NCI-H2196 (cell line): ENCODE measurements around the gene TMEM250.
"Not testable (repeated sequence)": the region's sequence is repeated elsewhere in the genome, so short reads cannot be mapped to it uniquely, and the experiment has no call there.

Experiments used
- DNase-seq: peaks from one replicate; lab custom pipeline; 2025; ENCODE audit not compliant: unreplicated experiment; lab: John Stamatoyannopoulos, UW

TMEM250 gene

GRCh38 chr9:136118320-136119060 lies at the start of gene TMEM250:
Gene TMEM250, minus strand, starts transcription at chr9:136118875. Its CDS starts 1,975 bp downstream, at chr9:136116900.
- DNase-seq, result peak; percentile 98

GRCh38 chr9:136163248-136163850 lies 44.7 kb upstream of the TMEM250 start:
- no peak for DNase-seq

GRCh38 chr9:136160995-136161610 lies 42.4 kb upstream of the TMEM250 start:
- no peak for DNase-seq

DNA sequence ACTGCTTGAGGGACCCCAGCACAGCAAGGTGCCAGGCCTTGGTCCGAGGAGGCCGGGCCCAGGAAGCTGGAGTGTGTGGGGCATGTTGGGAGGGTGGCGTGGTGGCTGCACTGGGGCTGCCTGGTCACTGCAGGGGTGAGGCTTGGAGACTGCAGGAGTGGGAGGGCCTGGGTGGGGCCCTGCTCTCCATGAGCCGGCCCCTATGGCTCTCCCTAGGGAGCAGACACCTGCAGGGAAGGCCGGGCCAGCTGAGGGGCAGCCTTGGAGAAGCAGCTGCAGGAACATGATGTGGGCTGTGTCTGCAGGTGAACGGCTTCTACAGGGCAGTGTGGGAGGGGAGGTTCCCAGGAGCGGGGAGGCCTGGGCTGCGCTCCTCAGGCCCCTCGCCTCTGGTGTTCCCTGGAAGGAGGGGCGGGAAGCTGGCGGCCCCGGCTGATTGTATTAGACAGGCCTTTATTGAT lies 41.7 kb upstream of the TMEM250 start:
- peak; percentile 51 for DNase-seq

- DNase-seq, result no peak
These were observed 41.2 kb upstream of the TMEM250 start for GRCh38 chr9:136159851-136160250.

DNA sequence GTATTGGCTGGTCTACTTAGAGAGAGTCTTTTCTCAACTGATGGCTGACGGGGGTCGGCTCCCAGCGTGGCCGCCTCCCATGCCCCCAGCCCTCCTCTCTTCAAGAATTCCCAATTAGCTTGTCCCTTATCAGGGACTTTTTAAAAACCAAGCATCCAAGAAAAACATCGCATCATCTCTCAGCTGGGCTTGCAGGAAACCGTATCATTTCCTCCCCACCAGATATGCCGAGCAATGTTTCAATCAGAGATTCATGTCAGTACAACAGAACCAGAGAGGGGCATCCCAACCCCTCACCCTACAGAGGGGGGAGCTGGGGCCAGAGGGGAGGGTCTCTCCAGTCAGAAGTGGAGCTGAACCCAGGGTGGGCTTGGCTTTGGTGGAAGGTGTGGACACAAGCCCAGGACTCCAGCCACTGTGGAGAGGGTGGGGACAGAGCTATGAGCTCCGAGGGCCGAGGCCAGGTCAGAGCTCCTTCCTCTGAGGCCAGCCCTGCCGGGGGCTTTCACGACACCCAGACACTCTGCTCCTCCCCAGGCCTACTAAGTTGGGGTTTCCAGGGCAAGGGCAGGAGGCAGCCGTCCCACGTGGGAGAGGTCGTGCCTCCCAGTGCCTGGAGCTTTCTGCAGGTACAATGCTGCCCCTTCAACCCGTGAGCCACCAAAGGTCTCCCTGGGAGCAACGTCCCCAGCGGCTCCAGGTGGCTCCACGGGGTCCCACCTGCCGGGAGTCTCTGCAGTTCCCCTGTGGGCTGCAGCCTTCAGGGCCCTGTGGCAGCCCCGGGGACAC lies 39.0 kb upstream of the TMEM250 start:
- no peak for DNase-seq

GRCh38 chr9:136156209-136157120 lies 37.8 kb upstream of the TMEM250 start:
- no peak for DNase-seq

GRCh38 chr9:136155576-136155975 lies 36.9 kb upstream of the TMEM250 start:
- DNase-seq, result no peak

- no peak for DNase-seq
These were observed 36.3 kb upstream of the TMEM250 start for GRCh38 chr9:136154943-136155342.

DNA sequence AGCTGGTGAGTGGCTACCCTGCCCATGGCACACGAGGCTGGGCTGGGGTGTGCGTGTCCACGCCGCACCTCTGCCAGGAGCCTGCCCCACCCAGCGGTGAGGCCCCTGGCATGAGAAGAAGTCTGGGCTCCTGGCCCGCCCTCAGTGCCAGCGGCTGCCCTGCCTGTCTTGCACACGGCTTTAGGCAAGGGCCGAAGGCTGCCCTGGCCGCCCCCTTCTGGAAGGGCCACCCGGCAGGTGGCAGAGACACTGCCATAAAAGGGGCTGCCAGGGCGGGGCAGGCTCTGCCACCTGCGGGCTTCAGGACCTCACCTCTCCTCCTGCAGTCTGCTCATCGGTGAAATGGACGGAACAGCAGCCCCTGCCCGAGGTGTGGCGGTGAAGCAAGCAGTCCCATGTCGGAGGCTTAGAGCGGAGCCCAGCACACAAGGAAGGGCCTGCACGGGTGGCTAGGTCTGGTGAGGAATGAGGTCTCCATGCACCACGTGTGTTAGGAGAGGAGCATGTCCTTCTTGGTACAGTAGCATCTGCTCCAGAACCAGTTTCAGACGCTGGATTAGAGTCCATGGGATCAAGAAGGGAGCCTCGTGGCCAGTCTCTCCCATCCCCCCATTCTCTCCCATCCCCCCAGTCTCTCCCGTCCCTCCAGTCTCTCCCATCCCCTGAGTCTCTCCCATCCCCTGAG lies 34.8 kb upstream of the TMEM250 start:
- DNase-seq, result no peak

- no peak for DNase-seq
These were observed 34.3 kb upstream of the TMEM250 start for GRCh38 chr9:136152931-136153330.

DNA sequence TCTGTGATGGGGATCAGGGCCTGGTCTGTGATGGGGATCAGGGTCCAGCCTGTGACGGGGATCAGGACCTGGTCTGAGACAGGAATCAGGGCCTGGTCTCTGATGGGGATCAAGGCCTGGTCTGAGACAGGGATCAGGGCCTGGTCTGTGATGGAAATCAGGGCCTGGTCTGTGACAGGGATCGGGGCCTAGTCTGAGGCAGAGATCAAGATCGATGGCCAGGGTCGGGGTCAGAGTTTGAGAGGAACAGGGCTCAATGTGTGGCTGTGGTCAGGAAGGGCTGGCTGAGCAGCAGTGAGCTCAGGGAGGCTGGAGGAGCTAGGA lies 33.8 kb upstream of the TMEM250 start:
- no peak for DNase-seq

GRCh38 chr9:136151848-136152542 lies 33.3 kb upstream of the TMEM250 start:
- DNase-seq, result no peak

- DNase-seq, result no peak
These were observed 32.6 kb upstream of the TMEM250 start for GRCh38 chr9:136151214-136151804.

- DNase-seq, result not testable (repeated sequence)
These were observed 32.1 kb upstream of the TMEM250 start for GRCh38 chr9:136150664-136151213.

DNA sequence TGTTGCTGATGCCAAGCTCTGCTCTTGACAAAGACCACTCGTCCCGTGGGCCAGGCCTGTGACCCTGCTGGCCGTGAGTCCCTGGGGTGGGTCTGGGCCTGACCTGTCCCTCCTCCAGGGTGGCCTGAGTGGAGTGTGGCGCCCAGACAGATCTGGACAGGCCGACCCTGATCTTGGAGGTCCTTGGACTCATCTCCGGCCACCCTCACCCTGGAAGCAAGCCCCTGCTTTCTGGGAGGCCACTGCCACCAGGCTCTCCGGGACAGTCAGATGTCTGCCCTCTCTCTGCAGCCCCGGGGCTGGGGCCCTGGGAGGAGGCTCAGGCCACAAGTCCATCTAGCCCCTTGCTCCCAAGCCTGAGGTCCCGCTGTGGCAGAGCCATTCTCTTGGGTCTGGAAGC lies 31.2 kb upstream of the TMEM250 start:
- no peak for DNase-seq

- no peak for DNase-seq
These were observed 30.7 kb upstream of the TMEM250 start for GRCh38 chr9:136149337-136149736.

- no peak for DNase-seq
These were observed 30.1 kb upstream of the TMEM250 start for GRCh38 chr9:136148766-136149165.
